Measurements from ENCODE around the gene SERPINE3. TPM values are rescaled to one million over a fixed set of nuclear protein-coding genes. Genes with fewer than 3 reads are reported as not detected.

The SERPINE3 gene
- total RNA-seq, 1 donor from 2014 or later, result not detected

- peaks cover 24% of the 10 kb centered on the region for H3K4me1 Mint-ChIP-seq (ENCODE audit: unreplicated experiment)
- H3K27ac Mint-ChIP-seq (ENCODE audit: unreplicated experiment), result peak overlapping the region; percentile 11
- TF ChIP-seq CTCF (IDR thresholded peaks at IDR 0.05; ENCODE audit: unreplicated experiment), result no peak
- H3K27me3 Mint-ChIP-seq (ENCODE audit: unreplicated experiment), result peaks cover 9% of the 10 kb centered on the region
- peaks cover 5% of the 10 kb centered on the region for H3K36me3 Mint-ChIP-seq (ENCODE audit: low read depth, unreplicated experiment)
- H3K4me3 Mint-ChIP-seq (ENCODE audit: unreplicated experiment), result no peak overlapping the region
- no peaks in the 10 kb centered on the region for H3K9me3 Mint-ChIP-seq (ENCODE audit: unreplicated experiment)
- DNase-seq (ENCODE audit: low spot score), result no peak
Observed at GRCh38 chr13:51311957-51312520, 27.5 kb upstream of the SERPINE3 start.

GRCh38 chr13:51313619-51314018, 25.9 kb upstream of the SERPINE3 start:
- no peak for TF ChIP-seq CTCF (IDR thresholded peaks at IDR 0.05; ENCODE audit: unreplicated experiment)
- no peaks in the 10 kb centered on the region for H3K9me3 Mint-ChIP-seq (ENCODE audit: unreplicated experiment)
- peaks cover 5% of the 10 kb centered on the region for H3K36me3 Mint-ChIP-seq (ENCODE audit: low read depth, unreplicated experiment)
- H3K4me3 Mint-ChIP-seq (ENCODE audit: unreplicated experiment), result no peak overlapping the region
- DNase-seq (ENCODE audit: low spot score), result no peak
- peaks cover 9% of the 10 kb centered on the region for H3K27me3 Mint-ChIP-seq (ENCODE audit: unreplicated experiment)
- H3K27ac Mint-ChIP-seq (ENCODE audit: unreplicated experiment), result no peak overlapping the region
- peaks cover 24% of the 10 kb centered on the region for H3K4me1 Mint-ChIP-seq (ENCODE audit: unreplicated experiment)

GRCh38 chr13:51317262-51317661, 22.2 kb upstream of the SERPINE3 start:
- Mint-ChIP-seq H3K36me3 (ENCODE audit: low read depth, unreplicated experiment) (peaks cover 5% of the 10 kb centered on the region), H3K4me1 (ENCODE audit: unreplicated experiment) (peaks cover 22% of the 10 kb centered on the region), H3K27ac (ENCODE audit: unreplicated experiment) (no peak overlapping the region), H3K27me3 (ENCODE audit: unreplicated experiment) (peaks cover 12% of the 10 kb centered on the region), H3K9me3 (ENCODE audit: unreplicated experiment) (no peaks in the 10 kb centered on the region), H3K4me3 (ENCODE audit: unreplicated experiment) (no peak overlapping the region)
- DNase-seq (ENCODE audit: low spot score), result no peak
- TF ChIP-seq CTCF (IDR thresholded peaks at IDR 0.05; ENCODE audit: unreplicated experiment), result no peak

- H3K4me1 Mint-ChIP-seq (ENCODE audit: unreplicated experiment), result peaks cover 21% of the 10 kb centered on the region
- peaks cover 5% of the 10 kb centered on the region for H3K36me3 Mint-ChIP-seq (ENCODE audit: low read depth, unreplicated experiment)
- no peak for TF ChIP-seq CTCF (IDR thresholded peaks at IDR 0.05; ENCODE audit: unreplicated experiment)
Observed at GRCh38 chr13:51318015-51318414, 21.5 kb upstream of the SERPINE3 start.

GRCh38 chr13:51318876-51319275, 20.6 kb upstream of the SERPINE3 start:
- no peak for TF ChIP-seq CTCF (IDR thresholded peaks at IDR 0.05; ENCODE audit: unreplicated experiment)
- H3K27me3 Mint-ChIP-seq (ENCODE audit: unreplicated experiment), result peaks cover 12% of the 10 kb centered on the region
- H3K27ac Mint-ChIP-seq (ENCODE audit: unreplicated experiment), result no peak overlapping the region
- H3K9me3 Mint-ChIP-seq (ENCODE audit: unreplicated experiment), result no peaks in the 10 kb centered on the region
- H3K4me3 Mint-ChIP-seq (ENCODE audit: unreplicated experiment), result no peak overlapping the region
- no peak for DNase-seq (ENCODE audit: low spot score)
- peaks cover 5% of the 10 kb centered on the region for H3K36me3 Mint-ChIP-seq (ENCODE audit: low read depth, unreplicated experiment)
- peaks cover 21% of the 10 kb centered on the region for H3K4me1 Mint-ChIP-seq (ENCODE audit: unreplicated experiment)

More at GRCh38 chr13:51318015-51318414, 21.5 kb upstream of the SERPINE3 start:
- DNase-seq (ENCODE audit: low spot score), result no peak
- no peaks in the 10 kb centered on the region for H3K9me3 Mint-ChIP-seq (ENCODE audit: unreplicated experiment)
- peaks cover 12% of the 10 kb centered on the region for H3K27me3 Mint-ChIP-seq (ENCODE audit: unreplicated experiment)
- H3K4me3 Mint-ChIP-seq (ENCODE audit: unreplicated experiment), result no peak overlapping the region
- no peak overlapping the region for H3K27ac Mint-ChIP-seq (ENCODE audit: unreplicated experiment)

Data from endothelial cell (in vitro differentiated cells).